ENCODE measurements around the gene LRRC18. TPM values are rescaled to one million over a fixed set of nuclear protein-coding genes. Genes with fewer than 3 reads are reported as not detected.

Gene LRRC18
- total RNA-seq, 1 experiment from 2014 or later: not detected

GRCh38 chr10:48913674-48914073 is 26.0 kb downstream of the LRRC18 start:
- Histone ChIP-seq H4K20me1 (ENCODE audit: insufficient read depth) (no peaks in the 10 kb centered on the region), H3K4me1 (ENCODE audit: control insufficient read depth in 1 of 2, insufficient read depth in 2 of 2, low read length in 2 of 2) (no peaks in the 10 kb centered on the region), H3K36me3 (ENCODE audit: control insufficient read depth in 1 of 2, insufficient read depth in 2 of 2, low read length in 2 of 2) (no peaks in the 10 kb centered on the region), H3K4me2 (ENCODE audit: low read length) (no peak overlapping the region), H3K27ac (ENCODE audit: low read depth, low read length) (no peak overlapping the region), H3K9me2 (ENCODE audit: insufficient read depth) (no peaks in the 10 kb centered on the region), H3K79me2 (ENCODE audit: insufficient read depth, low read length) (no peaks in the 10 kb centered on the region), H3K9me3 (ENCODE audit: control insufficient read depth in 1 of 2, insufficient read depth in 1 of 2, low read depth in 1 of 2, low read length in 2 of 2) (no peaks in the 10 kb centered on the region), H3K9ac (ENCODE audit: low read length) (no peak overlapping the region), H3K27me3 (ENCODE audit: insufficient read depth, low read length) (peaks cover 53% of the 10 kb centered on the region), H2AFZ (ENCODE audit: low read depth, low read length, poor library complexity, severe bottlenecking) (no peak overlapping the region), H3K4me3 (replicated peaks in 1 of 2; ENCODE audit: low read depth in 1 of 2, low read length in 2 of 2) (no peak overlapping the region)
- ChIA-PET CTCF (no interaction called here), RAD21 (ENCODE audit: low non-redundant PET in 1 of 2, low total read pairs in 2 of 2, uncharacterized antibody in 2 of 2, unreplicated experiment in 2 of 2) (no interaction called here), POLR2A (no interaction called here)
- no TSS peak for BruUV-seq (replicated peaks)
- TF ChIP-seq ZFX (IDR thresholded peaks at IDR 0.05) (no peak), SRF (IDR thresholded peaks at IDR 0.05; ENCODE audit: low read depth) (no peak), CBX3 (IDR thresholded peaks at IDR 0.05; ENCODE audit: low read depth) (no peak), EGR1 (IDR thresholded peaks at IDR 0.05; ENCODE audit: low read depth) (no peak), JUND (IDR thresholded peaks at IDR 0.05) (no peak), TCF7L2 (IDR thresholded peaks at IDR 0.05; ENCODE audit: borderline replicate concordance, extremely low read depth, insufficient read depth, insufficient read length) (no peak), FOSL1 (IDR thresholded peaks at IDR 0.05; ENCODE audit: low read depth) (no peak), SIN3A (IDR thresholded peaks at IDR 0.05; ENCODE audit: low read depth) (no peak), CEBPB (IDR thresholded peaks at IDR 0.05; ENCODE audit: low read depth) (no peak), MAX (IDR thresholded peaks at IDR 0.05) (no peak), SP1 (IDR thresholded peaks at IDR 0.05; ENCODE audit: low read depth) (no peak), POLR2AphosphoS5 (IDR thresholded peaks at IDR 0.05; ENCODE audit: low read depth, low read length) (no peak), POLR2A (IDR thresholded peaks at IDR 0.05; ENCODE audit: borderline replicate concordance, extremely low read depth, insufficient read depth, insufficient read length) (no peak), ZNF274 (IDR thresholded peaks at IDR 0.05; ENCODE audit: low read depth, low read length) (no peak), EZH2 (IDR thresholded peaks at IDR 0.05) (no peak), ELF1 (IDR thresholded peaks at IDR 0.05; ENCODE audit: borderline replicate concordance, low read depth) (no peak), RAD21 (IDR thresholded peaks at IDR 0.05; ENCODE audit: low read depth) (no peak)
- TF ChIP-seq, protein P1, sequence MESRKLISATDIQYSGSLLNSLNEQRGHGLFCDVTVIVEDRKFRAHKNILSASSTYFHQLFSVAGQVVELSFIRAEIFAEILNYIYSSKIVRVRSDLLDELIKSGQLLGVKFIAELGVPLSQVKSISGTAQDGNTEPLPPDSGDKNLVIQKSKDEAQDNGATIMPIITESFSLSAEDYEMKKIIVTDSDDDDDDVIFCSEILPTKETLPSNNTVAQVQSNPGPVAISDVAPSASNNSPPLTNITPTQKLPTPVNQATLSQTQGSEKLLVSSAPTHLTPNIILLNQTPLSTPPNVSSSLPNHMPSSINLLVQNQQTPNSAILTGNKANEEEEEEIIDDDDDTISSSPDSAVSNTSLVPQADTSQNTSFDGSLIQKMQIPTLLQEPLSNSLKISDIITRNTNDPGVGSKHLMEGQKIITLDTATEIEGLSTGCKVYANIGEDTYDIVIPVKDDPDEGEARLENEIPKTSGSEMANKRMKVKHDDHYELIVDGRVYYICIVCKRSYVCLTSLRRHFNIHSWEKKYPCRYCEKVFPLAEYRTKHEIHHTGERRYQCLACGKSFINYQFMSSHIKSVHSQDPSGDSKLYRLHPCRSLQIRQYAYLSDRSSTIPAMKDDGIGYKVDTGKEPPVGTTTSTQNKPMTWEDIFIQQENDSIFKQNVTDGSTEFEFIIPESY (IDR thresholded peaks at IDR 0.05; ENCODE audit: extremely low read depth, insufficient replicate concordance, low read length): no peak
- TF ChIP-seq, protein P2, sequence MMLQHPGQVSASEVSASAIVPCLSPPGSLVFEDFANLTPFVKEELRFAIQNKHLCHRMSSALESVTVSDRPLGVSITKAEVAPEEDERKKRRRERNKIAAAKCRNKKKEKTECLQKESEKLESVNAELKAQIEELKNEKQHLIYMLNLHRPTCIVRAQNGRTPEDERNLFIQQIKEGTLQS (IDR thresholded peaks at IDR 0.05): no peak
- TF ChIP-seq, protein P3, sequence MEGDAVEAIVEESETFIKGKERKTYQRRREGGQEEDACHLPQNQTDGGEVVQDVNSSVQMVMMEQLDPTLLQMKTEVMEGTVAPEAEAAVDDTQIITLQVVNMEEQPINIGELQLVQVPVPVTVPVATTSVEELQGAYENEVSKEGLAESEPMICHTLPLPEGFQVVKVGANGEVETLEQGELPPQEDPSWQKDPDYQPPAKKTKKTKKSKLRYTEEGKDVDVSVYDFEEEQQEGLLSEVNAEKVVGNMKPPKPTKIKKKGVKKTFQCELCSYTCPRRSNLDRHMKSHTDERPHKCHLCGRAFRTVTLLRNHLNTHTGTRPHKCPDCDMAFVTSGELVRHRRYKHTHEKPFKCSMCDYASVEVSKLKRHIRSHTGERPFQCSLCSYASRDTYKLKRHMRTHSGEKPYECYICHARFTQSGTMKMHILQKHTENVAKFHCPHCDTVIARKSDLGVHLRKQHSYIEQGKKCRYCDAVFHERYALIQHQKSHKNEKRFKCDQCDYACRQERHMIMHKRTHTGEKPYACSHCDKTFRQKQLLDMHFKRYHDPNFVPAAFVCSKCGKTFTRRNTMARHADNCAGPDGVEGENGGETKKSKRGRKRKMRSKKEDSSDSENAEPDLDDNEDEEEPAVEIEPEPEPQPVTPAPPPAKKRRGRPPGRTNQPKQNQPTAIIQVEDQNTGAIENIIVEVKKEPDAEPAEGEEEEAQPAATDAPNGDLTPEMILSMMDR (IDR thresholded peaks at IDR 0.05 in 2 of 3, conservative IDR thresholded peaks at IDR 0.05 in 1 of 3; ENCODE audit: borderline replicate concordance in 1 of 3, insufficient read depth in 1 of 3, low read depth in 2 of 3, low read length in 2 of 3): no peak
- ATAC-seq: no peak
- no peak for DNase-seq (ENCODE audit: low read depth, low spot score)
- intact Hi-C loops (cut with micrococcal nuclease): no loop called here

Data from HCT116 (cell line).